ENCODE measurements around the gene RNF41.

Gene RNF41

DNA sequence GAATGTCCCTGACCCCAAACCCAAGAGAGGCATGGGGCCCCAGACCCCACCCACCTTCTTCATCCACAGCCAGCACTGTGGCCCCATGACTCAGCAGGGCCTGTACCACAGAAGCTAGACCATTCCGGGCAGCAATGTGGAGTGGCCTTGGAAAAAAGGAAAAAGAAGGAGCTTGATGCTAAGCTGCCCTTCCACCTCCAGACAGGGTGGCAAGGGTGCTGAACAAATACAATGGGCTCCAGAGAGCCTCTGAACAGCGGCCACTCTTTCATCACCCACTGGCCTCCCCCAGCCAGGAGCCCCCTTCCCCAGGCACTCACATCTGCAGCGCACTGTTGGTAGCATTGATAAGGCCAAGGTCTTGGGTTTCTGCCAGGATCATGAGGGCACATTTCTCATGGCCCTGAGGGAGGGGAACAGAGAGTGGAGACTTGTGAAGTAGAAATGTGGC lies 22.0 kb upstream of the RNF41 start:
- DNase-seq (ENCODE audit: low spot score), result no peak

DNA sequence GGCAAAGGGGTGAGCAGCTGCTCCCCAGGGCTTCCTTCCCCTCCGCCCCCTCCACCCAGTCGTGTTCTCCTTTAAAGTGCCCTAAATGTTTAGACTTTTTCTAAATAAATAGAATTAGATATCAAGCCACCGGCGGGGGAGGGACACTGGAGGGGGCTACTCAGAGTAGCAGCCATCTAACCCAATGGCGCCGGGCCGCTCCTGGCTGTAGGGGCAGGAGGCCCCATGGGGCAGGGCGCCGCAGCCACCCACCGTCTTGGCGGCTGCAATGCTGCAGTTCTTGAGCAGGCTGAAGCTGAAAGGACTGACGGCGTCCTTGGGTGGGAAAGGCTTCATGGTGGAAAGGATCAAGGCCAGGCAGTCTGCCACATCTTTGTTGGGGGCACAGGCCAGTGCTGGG lies 21.3 kb upstream of the RNF41 start:
- DNase-seq (ENCODE audit: low spot score), result no peak

DNA sequence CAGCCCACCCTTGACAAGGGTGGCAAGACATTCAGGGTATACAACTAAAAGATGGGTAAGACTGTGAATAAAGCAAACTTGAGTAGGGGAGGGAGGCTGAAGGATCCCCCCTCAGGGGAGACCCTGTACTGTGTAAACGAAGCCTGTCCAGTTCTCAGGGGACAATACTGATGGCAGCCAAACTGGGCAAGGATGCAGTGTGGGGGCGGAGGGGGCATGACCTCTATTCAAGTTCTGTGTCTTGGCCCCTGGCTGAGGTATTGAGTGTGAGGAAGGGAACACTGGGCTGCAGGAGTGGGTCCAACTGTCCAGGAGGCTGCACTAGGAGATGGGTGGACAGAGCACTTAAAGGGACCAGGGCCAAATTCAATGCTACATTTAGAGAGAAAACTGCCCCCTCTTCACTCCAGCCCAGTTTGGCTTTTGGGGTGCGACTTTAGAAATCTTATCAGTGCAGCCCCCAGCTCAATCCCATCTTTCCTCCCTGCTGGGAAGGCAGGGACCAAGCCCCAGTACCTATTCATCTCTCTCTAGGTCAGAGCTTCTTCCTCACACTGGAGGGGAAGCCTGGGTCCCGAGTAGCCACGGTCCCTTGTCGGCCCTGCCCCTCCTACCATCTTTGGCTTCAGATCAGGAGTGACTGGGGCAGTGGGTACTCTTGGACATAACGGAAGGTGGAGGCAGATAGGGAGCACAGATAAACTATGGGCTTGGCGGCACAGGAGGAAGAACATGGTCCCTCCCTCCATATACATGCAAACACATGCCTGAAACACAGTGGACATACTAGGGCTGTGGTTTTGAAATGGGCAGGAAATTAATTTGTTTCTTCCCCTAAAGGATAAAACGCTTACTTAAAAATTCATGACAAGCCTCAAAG lies 19.9 kb upstream of the RNF41 start:
- no peak for DNase-seq (ENCODE audit: low spot score)

DNA sequence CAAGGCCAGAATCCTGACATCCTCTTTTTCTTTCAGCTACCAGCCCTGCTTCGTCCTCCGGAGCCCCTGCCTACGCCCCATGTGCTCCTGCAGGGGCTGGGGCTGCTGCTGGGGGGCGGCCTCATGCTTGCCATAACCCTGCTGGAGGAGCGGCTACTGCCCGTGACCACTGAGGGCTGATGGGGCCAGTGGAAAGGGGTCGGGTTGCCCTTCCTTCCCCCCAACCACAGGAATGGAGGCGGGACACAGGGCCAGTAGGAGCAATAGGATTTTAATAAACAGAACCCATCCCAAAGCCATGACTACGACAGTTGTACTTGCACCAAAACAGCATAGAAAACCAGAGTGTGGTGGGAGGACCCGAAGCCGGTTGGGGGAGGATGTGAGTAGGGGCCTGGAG lies 15.8 kb upstream of the RNF41 start:
- DNase-seq (ENCODE audit: low spot score), result no peak

DNA sequence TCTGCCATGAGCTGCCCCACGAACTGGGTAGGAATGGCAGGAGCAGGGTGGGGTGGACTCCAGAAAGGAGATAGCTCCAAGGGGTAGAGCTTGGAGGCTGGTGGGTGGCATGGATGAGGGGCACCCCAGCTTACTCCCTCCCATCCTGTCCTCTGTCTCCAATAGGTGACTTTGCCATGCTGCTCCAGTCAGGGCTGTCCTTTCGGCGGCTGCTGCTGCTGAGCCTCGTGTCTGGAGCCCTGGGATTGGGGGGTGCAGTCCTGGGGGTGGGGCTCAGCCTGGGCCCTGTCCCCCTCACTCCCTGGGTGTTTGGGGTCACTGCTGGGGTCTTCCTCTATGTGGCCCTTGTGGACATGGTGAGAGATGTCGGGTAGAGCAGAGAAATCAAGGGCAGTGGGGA lies 15.3 kb upstream of the RNF41 start:
- DNase-seq (ENCODE audit: low spot score), result no peak

DNA sequence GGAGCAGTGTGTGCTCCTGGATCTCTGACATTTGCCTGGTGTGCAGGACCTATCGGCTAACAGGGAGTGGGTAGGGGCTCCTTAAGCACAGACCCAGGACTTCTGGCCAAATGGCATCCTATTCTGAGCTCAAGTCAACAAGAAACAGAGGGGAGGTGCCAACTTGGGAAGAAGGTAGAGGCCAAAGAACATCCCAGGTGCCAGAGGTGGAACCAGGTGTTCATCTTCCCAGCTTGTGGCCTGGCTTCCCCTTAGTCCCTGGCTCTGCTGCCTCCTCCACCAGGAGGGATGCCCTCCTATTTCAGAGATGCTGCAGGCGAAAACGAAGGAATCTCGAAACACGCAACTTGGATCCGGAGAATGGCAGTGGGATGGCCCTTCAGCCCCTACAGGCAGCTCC lies 14.4 kb upstream of the RNF41 start:
- no peak for DNase-seq (ENCODE audit: low spot score)

DNA sequence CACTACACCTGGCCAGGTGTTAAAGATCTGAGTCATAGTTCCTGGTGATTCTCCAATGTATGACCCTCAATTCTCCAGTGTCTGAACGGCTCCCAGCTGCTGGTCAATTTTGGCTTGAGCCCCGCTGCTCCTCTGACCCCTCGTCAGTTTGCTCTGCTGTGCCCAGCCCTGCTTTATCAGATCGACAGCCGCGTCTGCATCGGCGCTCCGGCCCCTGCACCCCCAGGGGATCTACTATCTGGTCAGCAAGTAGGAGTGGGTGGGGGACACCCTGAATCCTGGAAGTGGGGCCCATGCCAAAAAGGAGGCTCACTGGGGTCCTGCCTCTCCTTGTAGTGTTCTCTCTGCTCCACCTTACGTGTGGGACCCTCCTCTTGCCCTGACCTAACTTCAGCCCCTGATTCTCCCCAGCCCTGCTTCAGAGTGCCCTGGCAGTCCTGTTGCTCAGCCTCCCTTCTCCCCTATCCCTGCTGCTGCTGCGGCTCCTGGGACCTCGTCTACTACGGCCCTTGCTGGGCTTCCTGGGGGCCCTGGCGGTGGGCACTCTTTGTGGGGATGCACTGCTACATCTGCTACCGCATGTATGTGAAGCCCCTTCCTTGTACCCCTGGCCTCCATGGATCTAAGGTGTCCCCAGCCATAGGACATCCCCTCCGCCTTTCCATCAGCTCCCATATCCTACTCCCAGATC lies 13.2 kb upstream of the RNF41 start:
- DNase-seq (ENCODE audit: low spot score), result no peak

DNA sequence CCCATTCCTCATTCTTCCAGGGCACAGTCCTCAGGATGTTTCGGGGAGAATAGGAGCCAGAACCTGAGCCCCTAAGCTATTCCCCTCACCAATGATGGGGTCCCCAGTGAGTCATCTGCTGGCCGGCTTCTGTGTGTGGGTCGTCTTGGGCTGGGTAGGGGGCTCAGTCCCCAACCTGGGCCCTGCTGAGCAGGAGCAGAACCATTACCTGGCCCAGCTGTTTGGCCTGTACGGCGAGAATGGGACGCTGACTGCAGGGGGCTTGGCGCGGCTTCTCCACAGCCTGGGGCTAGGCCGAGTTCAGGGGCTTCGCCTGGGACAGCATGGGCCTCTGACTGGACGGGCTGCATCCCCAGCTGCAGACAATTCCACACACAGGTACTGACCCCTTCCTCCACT lies 9.5 kb upstream of the RNF41 start:
- no peak for DNase-seq (ENCODE audit: low spot score)

DNA sequence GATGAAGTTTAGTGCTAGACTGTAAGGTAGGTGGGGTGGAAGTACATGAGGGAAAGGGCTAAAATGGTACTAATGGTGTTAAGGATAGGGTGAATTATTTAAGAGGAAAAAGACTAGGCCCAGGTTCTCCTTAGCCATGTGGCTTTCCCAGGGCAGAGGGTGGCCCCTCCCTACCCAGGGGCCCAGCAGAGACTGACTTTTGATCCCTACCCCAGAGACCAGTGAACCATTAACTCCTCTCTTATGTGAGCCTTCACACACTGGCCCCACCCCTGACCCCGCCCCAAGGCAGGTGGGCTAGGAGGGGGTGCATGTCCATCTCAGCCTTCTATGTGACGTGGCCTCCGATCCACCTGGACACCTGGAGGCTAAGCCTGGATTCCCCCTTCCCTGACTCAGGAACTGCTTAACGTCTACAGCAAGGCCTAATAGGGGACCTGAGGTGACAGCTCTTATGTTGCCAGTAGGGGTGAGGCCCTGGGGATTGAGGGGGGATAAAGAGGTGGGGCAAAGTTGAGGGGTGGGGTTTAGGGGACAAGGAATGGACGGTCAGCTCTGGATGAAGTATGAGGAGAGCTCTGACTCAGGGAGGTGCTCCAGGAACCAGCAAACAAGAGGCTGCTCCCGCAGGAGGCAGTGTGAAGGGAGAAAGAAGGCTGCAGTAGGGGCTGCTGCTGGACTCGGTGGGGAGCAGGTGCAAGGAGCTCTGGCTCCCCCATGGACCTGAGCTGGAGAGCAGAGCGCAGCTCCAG lies 8.9 kb upstream of the RNF41 start:
- DNase-seq (ENCODE audit: low spot score), result no peak

DNA sequence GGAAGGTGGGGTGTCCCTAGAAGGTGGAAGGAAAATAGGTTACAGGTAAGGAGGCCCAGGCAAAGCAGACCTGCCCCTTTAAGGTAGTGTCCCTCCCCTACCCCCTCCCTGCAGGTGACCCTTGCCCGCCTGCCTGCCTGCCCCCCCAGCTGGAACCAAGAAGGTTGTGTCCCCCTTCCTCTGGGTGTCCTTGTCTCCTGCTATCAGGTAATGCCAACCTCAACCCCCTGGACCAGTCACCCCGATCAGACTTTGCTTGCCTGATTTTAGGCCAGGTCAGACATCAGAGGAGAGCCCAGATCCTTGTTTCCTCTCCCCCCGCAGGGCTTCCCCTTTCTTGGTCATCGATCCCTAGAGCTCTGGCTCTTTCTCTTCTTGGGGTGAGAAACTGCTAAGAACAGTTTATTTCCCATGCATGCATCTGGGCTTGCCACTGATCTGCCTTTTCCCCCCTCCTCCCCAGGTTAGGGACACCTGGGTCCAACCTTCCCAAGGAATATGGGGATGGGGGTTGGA lies 8.3 kb upstream of the RNF41 start, which contains the start of gene SLC39A5:
Gene SLC39A5 (plus strand): TSS at position 136 of the 516 bp plus-strand sequence. CDS start 1,224 bp downstream, outside the sequence.
- DNase-seq (ENCODE audit: low spot score), result no peak

DNA sequence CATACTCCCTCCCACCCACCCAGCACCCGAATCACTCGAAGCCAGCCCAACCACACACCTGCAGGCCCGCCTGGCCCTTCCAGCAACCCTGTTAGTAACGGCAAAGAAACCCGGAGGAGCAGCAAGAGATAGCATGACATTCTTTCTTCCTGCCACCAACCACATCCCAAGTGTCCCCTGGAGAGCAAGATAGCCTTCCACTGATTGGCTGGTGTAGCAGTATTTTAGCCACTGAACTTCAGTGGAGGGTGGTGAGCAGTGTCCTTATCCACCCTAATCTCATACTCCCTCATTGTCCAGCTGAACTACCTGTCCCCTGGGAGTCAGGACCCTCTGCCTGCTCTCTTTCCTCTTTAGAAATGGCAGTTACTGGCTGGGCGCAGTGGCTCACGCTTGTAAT lies 7.4 kb upstream of the RNF41 start:
- DNase-seq (ENCODE audit: low spot score), result no peak

DNA sequence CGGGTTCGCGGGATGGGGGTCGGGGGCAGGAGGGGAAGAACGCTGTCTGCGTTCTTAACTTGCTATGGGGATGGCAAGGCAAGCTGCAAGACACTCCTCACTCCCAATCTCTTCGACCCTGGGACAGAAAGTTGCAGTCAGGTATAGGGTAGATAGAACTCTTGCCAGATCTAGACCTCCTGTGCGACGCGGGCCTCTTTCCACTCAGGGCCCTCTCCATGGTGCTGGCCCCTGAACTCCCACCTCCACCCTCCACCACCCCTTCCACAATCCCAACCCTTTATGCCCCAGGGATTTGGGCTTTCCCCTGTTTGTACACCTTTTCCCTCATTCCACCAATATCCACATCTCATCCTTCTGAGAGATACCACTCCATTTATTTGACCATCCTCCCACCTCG lies 3.2 kb upstream of the RNF41 start:
- no peak for DNase-seq (ENCODE audit: low spot score)

DNA sequence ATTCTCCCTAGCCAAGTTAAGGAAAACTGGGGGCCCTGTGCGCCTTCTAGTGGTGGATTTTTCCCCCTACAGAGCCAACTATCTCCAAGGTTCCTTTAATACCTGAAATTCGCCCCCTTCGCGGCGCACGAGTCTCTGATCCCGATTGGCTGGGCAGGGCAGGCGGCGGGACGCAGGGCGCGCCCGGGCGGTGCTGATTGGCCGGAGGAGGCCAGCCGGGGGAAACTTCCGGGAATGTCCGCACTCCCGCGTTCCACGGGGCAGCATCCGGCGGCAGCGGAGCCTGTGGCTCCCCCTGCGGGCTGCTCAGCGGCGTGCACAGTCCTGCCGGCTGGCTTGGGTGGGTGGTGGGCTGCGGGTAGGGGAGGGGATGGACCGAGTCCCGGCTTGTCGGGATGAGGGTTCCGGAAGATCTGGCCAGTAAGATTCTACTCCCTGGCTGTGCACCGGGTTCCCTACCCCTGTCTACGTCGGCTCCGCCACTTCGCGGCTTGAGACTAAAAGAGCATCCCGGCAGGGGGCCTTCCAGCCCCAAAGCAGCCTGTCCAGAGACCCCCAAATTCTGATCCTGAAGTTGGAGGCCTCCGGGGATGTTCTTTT lies 2.5 kb upstream of the RNF41 start, which contains the start of gene NABP2:
Gene NABP2 (plus strand): TSS at position 241 of the 600 bp plus-strand sequence. CDS start 515 bp downstream, outside the sequence.
- peak; percentile 98 for DNase-seq (ENCODE audit: low spot score)

DNA sequence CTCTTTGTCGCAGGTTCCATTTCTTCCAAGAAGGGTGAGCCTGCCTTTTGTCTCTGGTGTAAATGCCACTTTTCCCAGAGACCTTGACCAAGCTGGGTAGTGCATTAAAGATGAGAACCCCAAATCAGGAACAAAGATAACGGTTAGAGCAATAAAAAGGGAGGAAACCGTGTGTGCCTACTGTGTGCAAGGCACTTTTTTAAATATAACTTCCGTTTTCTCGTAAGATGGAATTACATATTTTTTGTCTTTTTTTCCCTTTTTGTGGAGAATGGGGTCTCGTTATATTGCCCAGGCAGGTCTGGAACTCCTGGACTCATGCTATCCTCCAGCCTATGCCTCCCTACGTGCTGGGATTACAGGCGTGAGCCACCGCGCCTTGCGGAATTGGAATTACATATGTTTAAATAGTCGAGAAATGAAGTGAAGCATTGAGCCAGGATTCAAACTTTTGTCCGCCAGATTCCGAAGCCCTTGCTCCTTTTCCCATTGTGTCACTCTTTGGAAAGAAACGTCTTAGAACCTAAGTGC lies 1.9 kb upstream of the RNF41 start:
- DNase-seq (ENCODE audit: low spot score), result no peak

DNA sequence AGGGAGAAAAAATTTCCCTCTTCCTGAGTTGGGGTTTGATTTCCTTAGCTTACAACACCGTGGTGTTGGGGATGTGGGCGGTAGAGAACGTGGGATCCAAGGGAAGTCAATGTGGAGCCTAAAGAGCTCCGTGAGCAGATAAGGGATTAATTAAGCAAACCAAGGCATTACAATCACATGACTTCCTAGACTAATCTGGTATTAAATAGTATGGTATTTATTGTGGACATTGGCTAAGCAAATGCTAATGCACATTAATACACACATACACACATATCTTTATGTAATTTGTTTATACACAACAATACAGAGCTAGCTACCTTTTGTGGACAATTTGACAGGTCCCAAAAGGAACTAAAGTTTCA lies 791 bp upstream of the RNF41 start:
- DNase-seq (ENCODE audit: low spot score), result no peak

DNA sequence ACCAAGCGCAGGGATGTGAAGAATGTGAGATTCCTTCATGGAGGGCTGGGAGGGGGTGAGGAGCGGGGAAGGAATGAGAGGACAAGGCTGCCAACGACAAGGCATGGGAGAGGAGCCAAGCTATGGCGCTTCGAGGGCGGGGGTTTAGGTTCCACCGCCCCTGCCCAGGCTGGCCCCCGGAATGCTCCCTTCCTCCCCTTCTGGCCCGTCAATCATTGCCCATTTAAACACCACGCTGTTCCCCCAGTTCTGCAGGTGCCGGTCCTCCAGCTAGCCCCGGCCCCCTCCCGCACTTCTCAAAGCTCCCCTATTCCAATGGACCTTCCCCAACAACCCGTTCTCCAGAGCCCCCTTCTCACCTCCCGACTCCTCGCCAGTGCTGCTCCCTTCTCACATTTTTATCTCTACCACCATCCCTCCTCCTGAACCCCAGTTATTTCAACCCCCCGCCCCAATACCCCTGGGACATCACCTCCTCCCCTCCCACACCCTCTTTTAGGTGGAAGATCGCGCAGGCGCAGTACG lies 428 bp downstream of the RNF41 start:
- DNase-seq (ENCODE audit: low spot score), result peak; percentile 91

DNA sequence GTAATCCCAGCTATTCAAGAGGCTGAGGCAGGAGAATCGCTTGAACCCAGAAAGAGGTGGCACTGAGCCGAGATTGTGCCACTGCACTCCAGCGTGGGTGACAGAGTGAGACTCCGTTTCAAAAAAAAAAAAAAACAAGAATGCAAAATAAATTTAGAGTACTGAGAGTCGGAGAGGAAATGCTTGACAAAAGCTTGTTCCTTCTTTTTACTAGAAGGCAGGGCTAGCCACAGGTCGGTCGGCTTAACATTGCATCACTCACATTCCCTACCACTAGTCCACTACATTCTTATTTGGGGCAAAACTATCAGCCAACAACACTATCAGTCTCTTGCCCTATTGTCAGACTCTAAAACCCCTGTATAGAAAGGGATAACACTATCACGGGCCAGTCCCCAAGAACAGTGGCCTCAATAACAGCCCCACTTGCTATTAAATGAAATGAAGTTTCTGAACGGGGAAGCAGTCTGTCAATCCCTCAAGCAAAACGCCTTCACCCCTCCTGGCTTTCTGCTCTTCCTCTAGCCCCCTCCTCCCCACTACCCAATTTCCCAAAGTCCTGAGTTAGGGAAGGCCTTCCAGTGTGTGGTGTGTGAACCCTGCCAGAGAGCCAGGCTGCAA lies 1.0 kb downstream of the RNF41 start:
- peak; percentile 56 for DNase-seq (ENCODE audit: low spot score)

DNA sequence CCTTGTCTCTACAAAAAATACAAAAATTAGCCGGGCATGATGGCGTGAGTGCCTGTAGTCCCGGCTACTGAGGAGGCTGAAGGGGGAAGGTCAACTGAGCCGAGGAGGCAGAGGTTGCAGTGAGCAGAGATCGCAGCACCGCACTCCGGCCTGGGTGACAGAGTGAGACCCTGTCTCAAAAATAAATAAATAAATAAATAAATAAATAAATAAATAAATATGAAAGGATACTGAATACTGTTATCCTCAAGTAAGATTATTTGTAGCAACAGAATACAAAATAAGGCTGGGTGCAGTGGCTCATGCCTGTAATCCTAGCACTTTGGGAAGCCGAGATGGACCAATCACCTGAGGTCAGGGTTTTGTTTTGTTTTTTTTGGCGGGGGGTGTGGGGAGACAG lies 1.9 kb downstream of the RNF41 start:
- no peak for DNase-seq (ENCODE audit: low spot score)

DNA sequence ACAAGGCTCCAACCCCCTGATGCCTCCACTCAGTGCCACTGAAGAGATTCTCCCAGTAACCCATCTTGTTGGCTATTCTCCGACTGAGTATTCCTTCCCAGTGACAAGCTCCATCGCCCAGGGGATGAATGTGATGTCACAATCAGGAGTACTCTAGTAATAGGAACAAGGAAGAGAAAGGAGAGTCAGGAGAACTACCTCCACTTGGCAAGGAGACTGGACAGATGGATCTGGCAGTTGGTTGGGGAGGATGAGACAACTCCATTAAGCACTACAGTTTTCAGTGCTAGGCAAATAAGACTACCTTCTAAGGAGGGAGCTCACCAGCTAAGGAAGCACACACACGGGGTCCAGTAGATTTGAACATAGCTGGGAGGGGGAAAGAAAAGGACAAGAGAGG lies 5.3 kb downstream of the RNF41 start:
- no peak for DNase-seq (ENCODE audit: low spot score)

DNA sequence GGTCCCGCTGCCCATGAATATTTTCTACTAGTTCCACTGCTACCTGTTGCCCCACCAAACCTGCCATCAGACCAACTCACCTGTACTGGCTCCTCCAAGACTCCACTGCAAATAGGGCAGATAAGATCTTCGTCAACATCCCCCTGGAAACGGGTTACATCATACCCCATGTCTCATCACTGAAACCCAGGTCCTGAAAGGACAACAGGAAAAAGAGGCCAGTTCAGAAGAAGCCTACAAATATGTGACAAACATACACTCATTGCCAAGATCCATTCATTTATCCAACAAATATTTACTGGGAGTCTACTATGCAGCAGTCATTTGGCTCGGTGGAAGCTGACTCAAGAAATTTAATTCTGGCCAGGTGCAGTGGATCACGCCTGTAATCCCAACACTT lies 7.8 kb downstream of the RNF41 start:
- DNase-seq (ENCODE audit: low spot score), result no peak

DNA sequence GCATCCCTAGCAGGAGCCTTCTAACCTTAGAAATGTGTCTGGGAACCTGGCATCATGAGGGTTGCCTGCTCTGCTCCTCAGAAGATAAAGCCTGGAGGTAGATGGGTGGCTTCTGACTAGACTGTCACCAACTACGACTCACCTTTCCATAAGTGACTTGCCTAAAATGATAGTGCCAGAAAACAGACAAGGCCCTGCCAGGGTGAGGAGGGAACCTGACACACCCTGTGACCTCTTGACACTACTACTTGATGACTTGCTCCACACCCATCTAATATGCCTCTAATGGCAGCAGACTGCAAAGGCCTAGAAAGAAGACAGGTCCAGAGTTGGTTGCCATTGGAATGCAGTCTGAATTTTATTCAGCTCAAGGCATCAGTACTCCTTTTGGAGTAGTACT lies 9.4 kb downstream of the RNF41 start:
- no peak for DNase-seq (ENCODE audit: low spot score)
